Skeletal muscle satellite cell (primary cell): Measurements from ENCODE around the gene COX14. TPM values are rescaled to one million over a fixed set of nuclear protein-coding genes. Genes with fewer than 3 reads are reported as not detected.
A peak's percentile ranks its signal among the peaks of the same experiment; 100 is the strongest.

ENCODE experiments used
- H3K27me3 ChIP-seq: 2 replicates; pipeline ENCODE4 v1.7.0; 2013; ENCODE audit warnings: low read length; ENCODE audit not compliant: control insufficient read depth, insufficient read depth
- H3K36me3 ChIP-seq: 2 replicates; pipeline ENCODE4 v1.7.0; 2013; ENCODE audit warnings: mild to moderate bottlenecking, control low read depth, low read length; ENCODE audit not compliant: insufficient read depth
- H3K4me1 ChIP-seq: 2 replicates; pipeline ENCODE4 v1.7.0; 2013; ENCODE audit warnings: low read length; ENCODE audit not compliant: control insufficient read depth, insufficient read depth
- H3K4me2 ChIP-seq: 2 replicates; pipeline ENCODE4 v1.7.0; 2013; ENCODE audit warnings: mild to moderate bottlenecking, low read length
- H3K4me3 ChIP-seq: 2 replicates; pipeline ENCODE4 v1.7.0; 2013; ENCODE audit warnings: low read length
- H3K9ac ChIP-seq: 2 replicates; pipeline ENCODE4 v1.7.0; 2013; ENCODE audit warnings: mild to moderate bottlenecking, low read depth, low read length, moderate library complexity
- H3K9me3 ChIP-seq: replicated peaks from 2 replicates; pipeline ENCODE4 v1.7.0; 2013; ENCODE audit warnings: mild to moderate bottlenecking, control low read depth, low read length
- total RNA-seq: library from RNA; depleted of rRNA; stranded (reverse); fragments of >200 nt; gene quantifications from 2 replicates; pipeline ENCODE4 v1.2.3, GENCODE V29; 2012; rRNA removed

Gene COX14
- 31.9 and 33.6 TPM in 2 replicates for total RNA-seq

DNA sequence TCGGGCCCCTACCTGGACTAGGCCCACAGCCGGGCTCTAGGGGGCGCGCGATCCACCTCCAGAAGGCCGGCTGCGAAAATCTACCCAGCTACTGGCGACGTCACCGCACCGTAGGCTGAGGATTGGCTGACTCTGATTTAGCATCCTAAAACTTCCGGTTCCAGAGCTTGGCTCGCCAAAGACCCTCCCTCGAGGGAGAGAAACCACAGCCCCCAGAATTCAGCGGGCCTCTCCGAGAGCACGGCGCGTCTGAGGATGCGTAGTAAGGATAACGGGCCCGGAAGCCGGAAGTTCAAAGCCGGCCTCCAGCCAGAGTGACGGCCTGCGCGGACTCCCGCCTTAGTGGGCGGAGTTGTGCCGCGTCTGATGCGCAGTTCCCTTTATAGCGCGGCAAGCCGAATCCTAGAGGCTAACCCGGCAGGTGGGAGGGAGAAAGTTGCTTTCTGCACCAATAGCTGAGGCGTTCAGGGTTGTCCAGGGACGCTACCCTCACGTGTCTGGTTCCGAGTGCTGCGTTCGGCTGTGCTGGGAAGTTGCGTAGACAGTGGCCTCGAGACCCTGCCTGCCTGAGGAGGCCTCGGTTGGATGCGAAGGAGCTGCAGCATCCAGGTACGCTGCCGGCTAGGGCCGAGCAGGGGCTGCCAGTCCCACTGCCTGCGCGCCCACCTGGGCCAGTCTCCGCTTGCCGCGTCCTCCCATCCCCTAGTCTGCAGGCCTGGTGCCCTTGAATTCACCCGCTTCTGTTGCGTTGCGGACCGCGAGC lies at the start of gene COX14:
Gene COX14 (plus strand): TSS at position 544 of the 763 bp plus-strand sequence. CDS start 7,808 bp downstream, outside the sequence.
- peaks cover 3% of the 10 kb centered on the region for H3K36me3 ChIP-seq
- peaks cover 18% of the 10 kb centered on the region for H3K4me1 ChIP-seq

DNA sequence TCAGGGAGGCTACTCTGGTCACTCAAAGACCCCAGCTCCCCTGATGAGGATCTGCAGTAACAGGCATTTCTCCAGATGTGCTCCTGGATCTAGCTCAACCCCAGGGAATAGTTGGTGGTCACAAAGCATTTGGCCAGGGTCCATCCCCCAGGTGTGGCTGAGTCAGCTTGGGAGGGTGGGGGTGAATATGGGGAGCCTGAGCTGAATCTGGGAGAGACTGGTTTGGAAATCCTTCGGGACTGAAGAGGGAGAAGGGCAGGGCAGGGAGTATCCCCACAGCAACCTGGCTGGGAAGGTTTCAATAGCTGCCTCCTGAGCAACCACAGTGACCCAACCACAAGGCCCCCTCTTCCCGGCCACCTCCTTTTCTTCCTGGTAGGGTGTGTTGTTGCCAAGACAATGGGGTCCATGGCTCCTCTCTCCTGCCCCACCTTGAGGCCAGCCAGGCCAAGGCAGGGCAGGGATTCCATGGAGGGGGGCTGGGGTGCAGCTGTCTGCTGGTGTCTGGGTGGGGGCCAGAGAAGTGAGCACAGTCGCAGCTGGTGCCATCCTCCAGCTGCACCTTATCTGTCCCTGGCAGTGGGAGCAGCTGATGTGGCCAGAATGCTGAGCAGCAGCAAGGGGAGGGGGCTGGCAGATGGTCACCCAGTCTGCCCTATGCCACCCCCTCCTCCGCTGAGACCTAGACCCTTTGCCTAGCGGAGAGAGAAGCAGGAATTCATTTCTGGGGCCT lies 49.1 kb upstream of the COX14 start:
- Histone ChIP-seq H3K4me3 (no peak overlapping the region), H3K27me3 (peaks cover 42% of the 10 kb centered on the region), H3K4me1 (peaks cover 10% of the 10 kb centered on the region), H3K36me3 (no peaks in the 10 kb centered on the region), H3K9me3 (no peaks in the 10 kb centered on the region), H3K4me2 (no peak overlapping the region), H3K9ac (no peak overlapping the region)

More for the DNA sequence above, at the start of gene COX14:
- peak within 1 kb of the TSS; percentile 87 for H3K9ac ChIP-seq
- peak within 1 kb of the TSS; percentile 86 for H3K4me2 ChIP-seq
- H3K4me3 ChIP-seq, result peak within 1 kb of the TSS; percentile 89
- no peaks in the 10 kb centered on the region for H3K9me3 ChIP-seq
- no peaks in the 10 kb centered on the region for H3K27me3 ChIP-seq

GRCh38 chr12:50065726-50066310 lies 46.2 kb upstream of the COX14 start:
- H3K9ac ChIP-seq, result no peak overlapping the region
- peaks cover 28% of the 10 kb centered on the region for H3K27me3 ChIP-seq
- H3K4me3 ChIP-seq, result no peak overlapping the region
- H3K4me2 ChIP-seq, result peak overlapping the region; percentile 11
- no peaks in the 10 kb centered on the region for H3K36me3 ChIP-seq
- peaks cover 16% of the 10 kb centered on the region for H3K4me1 ChIP-seq
- no peaks in the 10 kb centered on the region for H3K9me3 ChIP-seq

DNA sequence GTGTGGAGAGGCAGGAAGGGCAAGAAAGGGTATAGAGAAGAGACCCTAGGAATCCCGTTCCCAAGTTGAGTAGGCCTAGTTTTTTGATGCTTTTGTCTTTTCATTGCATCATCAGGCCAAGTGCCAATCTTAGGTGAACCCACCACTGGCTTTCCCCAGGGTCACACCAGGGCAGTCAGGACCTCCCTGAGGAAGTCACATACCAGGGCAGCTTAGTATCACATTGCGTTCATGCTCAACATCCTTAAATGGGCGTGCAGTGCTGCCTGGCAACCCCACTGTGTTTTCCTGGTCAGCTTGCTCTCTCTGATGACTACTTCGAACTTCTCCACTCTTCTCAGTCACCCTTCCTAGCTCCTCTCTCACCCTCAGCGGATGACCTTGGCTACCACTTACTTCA lies 45.6 kb upstream of the COX14 start:
- H3K4me2 ChIP-seq, result peak overlapping the region; percentile 11
- H3K9ac ChIP-seq, result no peak overlapping the region
- no peak overlapping the region for H3K4me3 ChIP-seq
- H3K9me3 ChIP-seq, result no peaks in the 10 kb centered on the region
- peaks cover 18% of the 10 kb centered on the region for H3K4me1 ChIP-seq
- peaks cover 22% of the 10 kb centered on the region for H3K27me3 ChIP-seq
- no peaks in the 10 kb centered on the region for H3K36me3 ChIP-seq

GRCh38 chr12:50069069-50069468 lies 43.0 kb upstream of the COX14 start:
- Histone ChIP-seq H3K9ac (no peak overlapping the region), H3K36me3 (no peaks in the 10 kb centered on the region), H3K9me3 (no peaks in the 10 kb centered on the region)

DNA sequence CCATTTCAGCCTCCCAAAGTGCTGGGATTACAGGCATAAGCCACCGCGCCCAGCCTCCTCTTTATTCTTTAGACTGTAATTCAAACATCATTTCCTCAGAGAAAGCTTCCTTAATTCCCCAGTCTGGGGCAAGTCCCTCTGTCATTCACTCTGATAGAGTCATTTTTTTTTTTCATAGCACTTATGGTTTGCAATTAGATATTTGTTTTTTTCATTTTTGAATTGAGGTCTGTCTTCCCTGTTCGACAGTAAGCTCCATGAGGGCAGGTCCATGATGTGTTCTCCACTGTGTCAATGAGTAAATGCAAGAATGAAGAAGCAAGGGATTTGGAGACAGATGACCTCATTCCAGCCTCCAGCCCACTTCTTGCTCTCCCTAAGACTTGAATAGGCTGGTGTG lies 42.5 kb upstream of the COX14 start:
- H3K36me3 ChIP-seq, result no peaks in the 10 kb centered on the region
- peaks cover 2% of the 10 kb centered on the region for H3K27me3 ChIP-seq
- H3K9ac ChIP-seq, result no peak overlapping the region
- H3K4me2 ChIP-seq, result no peak overlapping the region
- peaks cover 18% of the 10 kb centered on the region for H3K4me1 ChIP-seq
- no peaks in the 10 kb centered on the region for H3K9me3 ChIP-seq
- H3K4me3 ChIP-seq, result no peak overlapping the region

More at GRCh38 chr12:50069069-50069468, 43.0 kb upstream of the COX14 start:
- no peak overlapping the region for H3K4me3 ChIP-seq
- no peak overlapping the region for H3K4me2 ChIP-seq
- H3K4me1 ChIP-seq, result peaks cover 18% of the 10 kb centered on the region
- peaks cover 6% of the 10 kb centered on the region for H3K27me3 ChIP-seq

- H3K4me3 ChIP-seq, result no peak overlapping the region
- H3K9ac ChIP-seq, result peak overlapping the region; percentile 11
- H3K4me1 ChIP-seq, result peaks cover 21% of the 10 kb centered on the region
- H3K27me3 ChIP-seq, result no peaks in the 10 kb centered on the region
- H3K4me2 ChIP-seq, result peak overlapping the region; percentile 45
- no peaks in the 10 kb centered on the region for H3K36me3 ChIP-seq
- no peaks in the 10 kb centered on the region for H3K9me3 ChIP-seq
Measured at GRCh38 chr12:50070314-50071060, 41.5 kb upstream of the COX14 start.

GRCh38 chr12:50072198-50072907 lies 39.7 kb upstream of the COX14 start:
- no peak overlapping the region for H3K4me3 ChIP-seq
- H3K9ac ChIP-seq, result no peak overlapping the region
- H3K27me3 ChIP-seq, result no peaks in the 10 kb centered on the region
- no peaks in the 10 kb centered on the region for H3K9me3 ChIP-seq
- H3K36me3 ChIP-seq, result no peaks in the 10 kb centered on the region
- peaks cover 13% of the 10 kb centered on the region for H3K4me1 ChIP-seq
- no peak overlapping the region for H3K4me2 ChIP-seq

DNA sequence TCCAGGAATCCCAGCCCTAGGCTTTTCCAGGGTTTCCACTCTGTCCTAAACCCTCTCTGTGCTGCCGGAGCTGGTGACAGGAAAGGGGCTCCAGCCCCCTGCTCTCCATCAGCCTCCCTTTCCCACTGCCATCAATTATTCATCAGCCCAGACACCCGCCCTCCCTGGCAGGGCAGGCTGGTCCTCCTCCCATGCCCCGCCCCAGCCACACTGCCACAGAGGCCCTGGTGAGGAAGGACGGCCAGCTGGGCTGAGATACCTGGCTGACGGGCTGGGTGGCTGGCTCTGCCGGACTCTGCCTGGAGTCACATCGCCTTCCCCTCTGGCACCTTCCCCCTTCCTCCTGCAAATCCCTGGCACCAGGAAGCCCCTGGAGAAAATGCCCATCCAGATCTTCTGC lies 38.8 kb upstream of the COX14 start:
- peaks cover 13% of the 10 kb centered on the region for H3K4me1 ChIP-seq
- no peak overlapping the region for H3K9ac ChIP-seq
- no peaks in the 10 kb centered on the region for H3K36me3 ChIP-seq
- H3K4me2 ChIP-seq, result no peak overlapping the region
- no peaks in the 10 kb centered on the region for H3K27me3 ChIP-seq
- H3K9me3 ChIP-seq, result no peaks in the 10 kb centered on the region
- no peak overlapping the region for H3K4me3 ChIP-seq

- no peaks in the 10 kb centered on the region for H3K9me3 ChIP-seq
- no peak overlapping the region for H3K9ac ChIP-seq
- H3K4me2 ChIP-seq, result no peak overlapping the region
- H3K27me3 ChIP-seq, result no peaks in the 10 kb centered on the region
- H3K4me1 ChIP-seq, result peaks cover 13% of the 10 kb centered on the region
- no peak overlapping the region for H3K4me3 ChIP-seq
- no peaks in the 10 kb centered on the region for H3K36me3 ChIP-seq
Measured at GRCh38 chr12:50073712-50074111, 38.3 kb upstream of the COX14 start.
